ENCODE measurements around the gene LETM1.

GRCh38 chr4:1823545-1823932 lies 32.4 kb downstream of the LETM1 start:
- TF ChIP-seq, protein P1, sequence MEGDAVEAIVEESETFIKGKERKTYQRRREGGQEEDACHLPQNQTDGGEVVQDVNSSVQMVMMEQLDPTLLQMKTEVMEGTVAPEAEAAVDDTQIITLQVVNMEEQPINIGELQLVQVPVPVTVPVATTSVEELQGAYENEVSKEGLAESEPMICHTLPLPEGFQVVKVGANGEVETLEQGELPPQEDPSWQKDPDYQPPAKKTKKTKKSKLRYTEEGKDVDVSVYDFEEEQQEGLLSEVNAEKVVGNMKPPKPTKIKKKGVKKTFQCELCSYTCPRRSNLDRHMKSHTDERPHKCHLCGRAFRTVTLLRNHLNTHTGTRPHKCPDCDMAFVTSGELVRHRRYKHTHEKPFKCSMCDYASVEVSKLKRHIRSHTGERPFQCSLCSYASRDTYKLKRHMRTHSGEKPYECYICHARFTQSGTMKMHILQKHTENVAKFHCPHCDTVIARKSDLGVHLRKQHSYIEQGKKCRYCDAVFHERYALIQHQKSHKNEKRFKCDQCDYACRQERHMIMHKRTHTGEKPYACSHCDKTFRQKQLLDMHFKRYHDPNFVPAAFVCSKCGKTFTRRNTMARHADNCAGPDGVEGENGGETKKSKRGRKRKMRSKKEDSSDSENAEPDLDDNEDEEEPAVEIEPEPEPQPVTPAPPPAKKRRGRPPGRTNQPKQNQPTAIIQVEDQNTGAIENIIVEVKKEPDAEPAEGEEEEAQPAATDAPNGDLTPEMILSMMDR (IDR thresholded peaks at IDR 0.05; ENCODE audit: poor library complexity) = no peak
- TF ChIP-seq EZH2phosphoT487 (IDR thresholded peaks at IDR 0.05; ENCODE audit: low read depth, severe bottlenecking, unreplicated experiment) (no peak), EZH2 (IDR thresholded peaks at IDR 0.05; ENCODE audit: borderline replicate concordance) (no peak)
